Fibroblast of skin of right quadriceps (primary cell): Measurements from ENCODE around the gene SMIM3.
A peak's percentile ranks its signal among the peaks of the same experiment; 100 is the strongest.
"Not testable (repeated sequence)": the region's sequence is repeated elsewhere in the genome, so short reads cannot be mapped to it uniquely, and the experiment has no call there.

Experiments used
- DNase-seq: peaks from one replicate; pipeline ENCODE4 v3.0.0-alpha.2; 2013

SMIM3 gene

DNA sequence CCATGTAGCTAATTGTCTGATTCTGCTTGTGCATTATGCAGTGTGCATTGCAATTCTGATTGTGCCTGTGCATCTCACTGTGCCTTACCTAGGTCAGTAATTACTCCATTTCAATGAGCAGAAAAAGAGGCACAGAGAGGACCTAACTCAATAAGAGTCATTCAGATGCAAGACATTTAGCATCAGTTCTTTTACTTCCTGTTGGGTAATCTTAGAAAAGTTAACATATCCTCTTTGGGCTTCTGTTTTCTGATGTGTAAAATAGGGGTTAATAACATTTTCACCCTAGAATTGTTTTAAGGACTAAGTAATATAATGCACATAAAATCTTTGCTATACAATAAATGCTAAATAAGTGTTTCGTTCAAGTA is 12.8 kb upstream of the SMIM3 start:
- no peak for DNase-seq

GRCh38 chr5:150766251-150766650 is 12.3 kb upstream of the SMIM3 start:
- DNase-seq = no peak

DNA sequence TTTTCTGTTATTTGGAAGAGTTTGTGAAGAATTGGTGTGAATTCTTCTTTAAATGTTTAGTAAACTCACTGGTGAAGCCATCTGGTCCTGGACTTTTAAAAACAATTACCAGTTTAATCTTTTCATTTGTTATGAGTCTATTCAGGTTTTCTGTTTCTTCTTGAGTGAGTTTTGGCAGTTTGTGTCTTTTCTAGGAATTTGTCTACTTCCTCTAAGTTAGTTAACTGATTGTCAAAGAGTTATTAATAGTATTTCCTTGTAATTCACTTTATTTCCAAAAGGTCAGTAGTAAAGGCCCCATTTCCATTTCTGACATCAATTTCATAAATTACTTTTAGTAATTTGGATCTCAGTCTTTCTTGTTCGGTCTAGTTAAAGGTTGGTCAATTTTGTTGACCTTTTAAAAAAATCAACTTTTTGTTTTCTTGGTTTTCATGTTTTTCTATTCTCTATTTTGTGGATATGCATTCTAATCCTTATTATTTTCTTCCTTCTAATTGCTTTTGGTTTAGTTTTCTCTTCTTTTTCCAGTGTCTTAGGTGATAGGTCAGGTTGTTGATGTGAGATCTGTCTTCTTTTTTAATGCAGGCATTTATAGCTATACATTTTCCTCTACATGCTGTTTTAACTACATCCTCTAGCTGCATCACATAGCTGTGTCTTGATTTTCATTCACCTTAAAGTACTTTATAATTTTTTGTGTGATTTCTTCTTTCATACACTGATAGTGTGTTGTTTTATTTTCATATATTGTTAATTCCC is 7.3 kb upstream of the SMIM3 start:
- no peak for DNase-seq

DNA sequence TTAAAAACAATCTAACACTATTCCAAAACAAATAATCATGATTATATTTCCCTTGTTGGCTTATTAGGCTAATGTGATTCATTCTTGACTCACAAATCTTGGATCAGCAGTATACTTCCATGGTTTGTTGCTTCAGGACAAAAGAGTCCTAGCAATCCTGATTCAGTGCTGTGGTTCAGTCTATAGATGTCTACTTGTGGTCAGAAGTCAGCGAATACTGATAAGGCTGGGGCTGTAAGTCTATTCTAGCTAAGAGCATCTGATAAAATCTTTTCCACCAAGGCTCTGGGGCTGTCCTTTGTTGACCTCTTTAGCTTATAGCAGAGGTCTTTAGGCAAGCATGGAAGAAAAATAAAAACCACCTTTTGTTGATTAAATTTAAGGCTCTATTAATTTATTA is 4.4 kb upstream of the SMIM3 start:
- DNase-seq = peak; percentile 80

DNA sequence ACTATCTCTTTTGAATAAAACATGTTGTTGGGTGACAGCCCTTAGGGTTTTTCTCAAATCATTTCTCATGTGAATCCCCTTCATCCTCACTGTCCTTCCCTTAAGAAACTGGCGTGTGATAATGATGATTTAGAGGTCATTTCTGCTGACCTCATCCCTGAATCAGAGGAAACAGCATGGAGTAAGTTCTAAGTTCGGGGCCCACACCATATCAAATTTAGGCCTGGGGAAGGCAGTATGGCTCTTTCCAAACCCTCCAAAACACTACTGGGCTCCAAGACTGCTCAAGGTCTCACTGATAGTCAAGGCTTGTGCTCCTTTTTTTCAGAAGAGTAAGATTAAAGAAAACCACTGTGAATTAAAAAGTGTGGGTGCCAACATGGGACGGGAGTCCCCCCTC is 872 bp upstream of the SMIM3 start:
- no peak for DNase-seq

DNA sequence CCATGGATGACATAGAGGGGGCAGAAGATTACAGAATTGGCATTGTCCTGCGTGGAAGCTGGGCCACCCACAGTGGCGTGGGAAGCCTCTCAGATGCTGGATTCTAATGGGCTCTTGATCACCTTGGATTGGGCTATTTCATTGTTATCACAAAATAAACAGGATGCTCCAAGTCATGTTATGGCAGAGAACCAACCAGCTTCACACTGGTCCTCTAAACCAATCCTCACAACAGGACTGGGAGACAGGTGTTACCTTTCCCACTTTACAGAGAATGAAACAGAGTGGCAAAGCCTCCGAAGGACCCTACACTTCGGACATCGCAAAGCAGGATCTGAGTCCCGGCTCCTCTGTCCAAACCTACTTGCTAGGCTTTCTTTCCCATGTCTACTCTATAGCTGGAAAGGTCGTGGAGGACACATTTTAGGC is 455 bp upstream of the SMIM3 start:
- no peak for DNase-seq

DNA sequence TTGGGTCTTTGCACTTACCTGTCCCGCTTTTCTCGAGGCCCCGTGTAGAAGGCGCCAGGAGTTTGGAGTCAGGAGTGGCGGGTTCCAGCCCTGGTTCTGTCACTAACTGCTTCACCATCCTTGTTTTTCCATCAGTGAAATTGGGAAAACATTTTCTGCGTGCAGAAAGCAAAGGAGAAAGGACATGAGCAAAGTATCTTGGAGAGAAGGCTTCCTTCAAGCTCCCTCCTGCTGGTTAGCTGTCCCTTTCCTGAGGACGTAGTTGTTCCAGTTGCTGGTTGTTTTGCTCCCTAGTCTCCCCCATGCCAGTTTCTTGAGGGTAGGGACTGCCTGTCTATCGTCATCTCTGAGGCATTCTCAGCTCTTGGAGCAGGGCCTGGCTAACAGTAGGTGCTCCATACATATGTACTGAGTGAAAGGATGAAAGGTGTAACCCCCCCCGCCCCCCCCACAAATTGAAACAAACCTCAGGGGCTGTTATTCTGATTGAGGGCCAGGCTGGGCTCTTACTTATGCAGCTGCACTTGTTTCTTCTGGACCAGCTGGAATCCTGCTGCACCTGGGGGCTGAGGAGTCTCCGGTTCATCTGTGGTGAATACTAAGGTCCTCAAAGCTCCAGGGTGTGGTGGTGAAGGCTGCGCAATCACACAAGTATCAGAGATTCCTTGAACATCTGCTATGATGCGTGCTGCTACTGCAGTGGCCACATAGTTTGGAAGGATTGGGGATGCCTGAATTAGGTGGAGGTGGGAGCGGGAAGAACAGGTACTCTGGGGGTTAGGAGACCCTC is 1.0 kb downstream of the SMIM3 start:
- DNase-seq = peak; percentile 41

DNA sequence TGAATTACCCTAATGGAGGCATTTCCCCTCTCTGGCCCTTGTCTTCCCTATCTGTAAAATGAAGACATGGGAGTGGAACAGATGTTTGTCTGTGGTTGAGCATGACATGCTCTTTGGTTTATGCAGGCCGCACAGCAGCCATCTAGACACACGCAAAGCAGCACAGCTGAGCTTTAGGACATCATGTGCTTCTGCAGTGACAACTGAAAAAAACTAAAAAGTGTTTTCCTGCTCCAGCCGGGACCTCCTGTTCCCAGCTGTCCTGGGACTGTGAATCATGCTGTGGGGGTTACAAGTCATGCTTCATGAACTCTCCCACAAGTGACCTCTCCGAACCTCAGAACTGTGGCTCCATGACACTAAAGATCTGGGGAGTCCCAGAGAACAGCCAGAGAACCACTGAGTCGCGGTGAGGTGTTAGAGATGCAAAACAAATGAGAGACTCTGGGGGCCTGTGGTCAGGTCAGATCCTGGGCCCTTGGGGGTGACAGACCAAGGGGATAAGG is 1.7 kb downstream of the SMIM3 start:
- peak; percentile 60 for DNase-seq

- DNase-seq = peak; percentile 93
Measured at GRCh38 chr5:150780816-150781221, 2.3 kb downstream of the SMIM3 start.

GRCh38 chr5:150781706-150782614 is 3.4 kb downstream of the SMIM3 start:
- peak; percentile 98 for DNase-seq

DNA sequence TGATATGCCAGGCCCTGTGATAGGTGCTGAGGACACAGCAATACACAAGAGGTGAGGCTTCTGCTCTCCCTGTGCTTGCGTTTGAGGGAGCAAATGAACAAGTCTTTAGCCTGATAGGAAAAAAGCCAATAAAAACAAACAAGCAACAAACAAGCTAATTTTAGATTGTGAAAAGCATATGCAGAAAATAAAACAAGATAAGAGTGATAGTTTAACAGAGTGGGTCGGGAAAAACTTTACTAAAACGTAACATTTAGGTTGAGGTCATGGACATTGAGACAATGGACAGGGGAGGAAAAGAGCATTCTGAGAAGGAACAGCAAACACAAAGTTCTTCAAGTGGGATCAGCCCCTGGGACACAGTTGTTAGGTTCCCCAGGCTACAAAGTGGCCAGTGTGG is 4.3 kb downstream of the SMIM3 start:
- DNase-seq = no peak

DNA sequence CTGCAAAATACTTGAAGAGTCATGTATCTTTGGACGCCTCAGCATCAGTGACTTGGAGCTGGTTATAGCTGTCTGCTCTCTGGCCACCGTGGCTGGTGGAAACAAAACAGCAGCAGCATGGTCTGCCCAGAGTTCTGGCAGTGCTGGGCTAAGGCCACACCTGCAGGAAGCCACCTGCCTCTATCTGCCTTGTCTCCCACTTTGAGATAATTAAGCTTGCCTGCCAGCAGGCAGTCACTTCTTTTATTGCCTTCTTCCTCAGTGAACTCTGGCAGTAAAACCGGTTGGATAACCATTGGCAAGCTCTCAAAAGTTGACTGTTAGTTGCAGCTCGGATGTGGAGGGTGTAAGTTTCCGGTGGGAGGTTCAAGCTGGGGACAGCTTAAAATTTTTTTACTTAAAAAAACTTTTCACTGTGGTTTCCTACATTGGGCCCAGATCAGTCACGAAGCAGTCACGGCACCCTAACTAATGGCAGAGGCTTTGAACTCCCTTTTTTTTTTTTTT is 4.9 kb downstream of the SMIM3 start:
- peak; percentile 96 for DNase-seq

GRCh38 chr5:150785950-150786349 is 7.4 kb downstream of the SMIM3 start:
- no peak for DNase-seq

- no peak for DNase-seq
Measured at GRCh38 chr5:150786876-150787275, 8.3 kb downstream of the SMIM3 start.

- DNase-seq = no peak
Measured at GRCh38 chr5:150787656-150788055, 9.1 kb downstream of the SMIM3 start.

GRCh38 chr5:150788977-150789376 is 10.4 kb downstream of the SMIM3 start:
- peak; percentile 53 for DNase-seq

GRCh38 chr5:150789450-150789849 is 10.9 kb downstream of the SMIM3 start:
- DNase-seq = no peak

DNA sequence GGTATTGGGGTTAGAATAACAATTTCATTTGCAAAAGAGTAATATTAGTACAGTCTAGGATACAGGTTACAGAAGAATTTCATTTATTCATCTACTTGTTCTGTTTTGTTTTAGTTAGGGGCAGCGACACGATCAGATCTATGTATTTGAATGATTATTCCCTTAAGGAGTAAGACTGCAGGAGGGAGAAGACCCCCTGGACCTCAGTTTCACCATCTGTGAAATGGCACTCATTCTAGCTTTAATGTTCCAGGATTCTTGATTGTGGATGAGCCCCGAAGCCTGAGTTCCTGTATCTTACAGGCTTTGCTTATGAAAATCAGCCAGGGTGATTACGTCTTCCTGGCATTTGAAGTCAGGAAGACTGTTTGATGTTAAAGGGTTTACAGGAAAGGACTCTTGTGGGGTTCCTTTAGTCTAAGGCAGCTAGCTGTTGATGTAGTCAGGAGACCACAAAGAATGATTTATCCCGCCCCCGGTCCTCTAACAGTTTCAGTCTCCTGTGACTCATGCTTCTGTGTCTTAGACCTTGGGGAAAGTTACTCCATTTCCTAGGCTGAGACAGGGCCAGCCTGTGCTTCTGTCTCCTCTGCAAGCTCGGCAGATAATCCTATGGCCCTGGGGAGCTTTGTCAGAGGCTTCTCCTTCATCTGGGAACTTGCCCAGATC is 11.5 kb downstream of the SMIM3 start:
- DNase-seq = peak; percentile 99

DNA sequence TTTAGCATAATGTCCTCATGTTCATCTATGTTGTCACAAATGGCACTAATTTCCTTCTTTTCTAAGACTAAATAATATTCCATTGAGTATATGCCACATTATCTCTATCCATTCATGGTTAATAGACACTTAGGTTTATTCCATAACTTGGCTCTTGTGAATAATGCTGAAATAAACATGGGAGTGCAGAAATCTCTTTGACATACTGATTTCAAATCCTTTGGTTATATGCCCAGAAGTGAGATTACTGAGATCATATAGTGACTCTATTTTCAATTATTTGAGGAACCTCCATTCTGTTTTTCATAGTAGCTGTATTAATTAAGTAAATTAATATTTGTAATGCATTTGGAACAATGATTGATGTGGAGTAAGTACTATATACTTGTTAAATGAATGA is 13.0 kb downstream of the SMIM3 start:
- DNase-seq = no peak

DNA sequence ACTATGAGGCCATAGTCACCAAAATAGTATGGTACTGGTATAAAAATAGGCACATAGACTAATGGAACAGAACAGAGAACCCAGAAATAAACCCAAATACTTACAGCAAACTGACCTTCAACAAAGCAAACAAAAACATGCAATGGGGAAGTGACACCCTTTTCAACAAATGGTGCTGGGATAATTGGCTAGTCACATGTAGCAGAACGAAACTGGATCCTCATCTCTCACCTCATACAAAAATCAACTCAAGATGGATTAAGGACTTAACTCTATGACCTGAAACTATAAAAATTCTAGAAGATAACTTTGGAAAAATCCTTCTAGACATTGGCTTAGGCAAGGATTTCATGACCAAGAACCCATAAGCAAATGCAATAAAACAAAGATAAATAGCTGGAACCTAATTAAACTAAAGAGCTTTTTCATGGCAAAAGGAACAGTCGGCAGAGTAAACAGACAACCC is 14.9 kb downstream of the SMIM3 start:
- not testable (repeated sequence) for DNase-seq

DNA sequence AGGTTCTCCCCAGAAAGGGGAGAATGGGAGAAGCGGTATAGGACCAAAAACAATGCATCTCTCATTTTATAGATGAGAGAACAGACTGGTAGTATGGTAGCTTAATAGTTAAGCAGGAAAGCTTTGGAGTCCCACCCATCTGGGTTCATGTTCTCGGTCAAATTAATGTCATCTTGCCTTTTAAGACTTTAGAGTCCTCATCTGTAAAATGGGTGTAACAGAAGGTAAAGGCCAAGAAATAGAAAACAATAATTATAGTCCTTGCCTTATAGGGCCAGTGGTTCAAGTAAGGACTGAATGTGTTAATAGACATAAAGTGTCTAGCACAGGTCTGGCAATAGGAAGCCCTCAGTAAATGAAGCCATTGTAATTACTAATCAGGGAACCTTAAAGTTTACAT is 16.4 kb downstream of the SMIM3 start:
- DNase-seq = no peak

DNA sequence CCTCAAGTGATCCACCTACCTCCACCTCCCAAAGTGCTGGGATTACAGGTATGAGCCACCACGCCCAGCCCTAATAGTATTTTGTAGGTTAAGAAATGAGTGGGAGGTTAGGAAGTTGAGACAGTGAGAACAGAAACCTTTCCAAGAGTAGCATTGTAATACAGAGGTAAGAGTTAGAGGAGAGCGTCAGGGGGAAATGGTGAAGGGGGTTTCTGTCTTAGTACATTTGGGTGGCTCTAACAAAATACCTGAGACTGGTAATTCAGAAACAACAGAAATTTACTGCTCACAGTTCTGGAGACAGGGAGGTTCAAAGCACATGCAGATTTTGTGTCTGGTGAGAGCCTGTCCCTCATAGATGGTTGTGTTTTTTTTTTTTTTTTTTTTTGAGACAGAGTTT is 18.8 kb downstream of the SMIM3 start:
- DNase-seq = no peak
